ENCODE measurements around the gene TRIM17.
"Not testable (repeated sequence)": the region's sequence is repeated elsewhere in the genome, so short reads cannot be mapped to it uniquely, and the experiment has no call there.

The TRIM17 gene

DNA sequence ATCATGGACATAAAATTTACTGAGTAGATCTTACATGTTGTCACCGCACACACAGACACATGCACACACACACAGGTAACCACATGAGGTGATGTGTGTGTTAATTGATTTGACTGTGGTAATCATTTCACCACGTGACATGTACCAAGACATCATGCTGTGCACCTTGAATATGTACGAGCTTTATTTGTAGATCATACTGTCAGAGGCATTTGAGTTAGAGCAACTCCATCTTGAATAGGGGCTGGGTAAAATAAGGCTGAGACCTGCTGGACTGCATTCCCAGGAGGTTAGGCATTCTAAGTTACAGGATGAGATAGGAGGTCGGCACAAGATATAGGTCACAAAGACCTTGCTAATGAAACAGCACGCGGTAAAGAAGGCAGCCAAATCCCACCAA, 31.7 kb upstream of the TRIM17 start:
- DNase-seq = no peak

DNA sequence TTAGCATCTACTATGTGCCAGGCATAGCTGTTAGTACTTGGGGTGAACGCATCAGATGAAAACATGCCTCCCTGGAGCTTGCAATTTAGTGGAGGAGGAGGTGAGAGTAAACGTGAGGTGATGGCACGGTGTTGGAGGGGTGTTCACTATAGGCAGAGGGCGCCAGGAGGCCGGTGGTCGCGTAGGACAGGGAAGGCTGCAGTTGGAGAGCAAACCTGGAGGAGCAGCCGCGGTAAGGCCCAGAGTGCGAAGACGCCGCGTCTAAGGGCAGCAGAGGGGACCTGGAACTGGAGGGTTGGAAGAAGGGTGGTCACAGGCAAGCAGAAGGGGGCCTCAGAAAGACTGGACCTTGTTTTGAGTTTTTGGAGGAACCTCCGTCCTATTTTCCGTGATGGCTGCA, 30.2 kb upstream of the TRIM17 start:
- no peak for DNase-seq

DNA sequence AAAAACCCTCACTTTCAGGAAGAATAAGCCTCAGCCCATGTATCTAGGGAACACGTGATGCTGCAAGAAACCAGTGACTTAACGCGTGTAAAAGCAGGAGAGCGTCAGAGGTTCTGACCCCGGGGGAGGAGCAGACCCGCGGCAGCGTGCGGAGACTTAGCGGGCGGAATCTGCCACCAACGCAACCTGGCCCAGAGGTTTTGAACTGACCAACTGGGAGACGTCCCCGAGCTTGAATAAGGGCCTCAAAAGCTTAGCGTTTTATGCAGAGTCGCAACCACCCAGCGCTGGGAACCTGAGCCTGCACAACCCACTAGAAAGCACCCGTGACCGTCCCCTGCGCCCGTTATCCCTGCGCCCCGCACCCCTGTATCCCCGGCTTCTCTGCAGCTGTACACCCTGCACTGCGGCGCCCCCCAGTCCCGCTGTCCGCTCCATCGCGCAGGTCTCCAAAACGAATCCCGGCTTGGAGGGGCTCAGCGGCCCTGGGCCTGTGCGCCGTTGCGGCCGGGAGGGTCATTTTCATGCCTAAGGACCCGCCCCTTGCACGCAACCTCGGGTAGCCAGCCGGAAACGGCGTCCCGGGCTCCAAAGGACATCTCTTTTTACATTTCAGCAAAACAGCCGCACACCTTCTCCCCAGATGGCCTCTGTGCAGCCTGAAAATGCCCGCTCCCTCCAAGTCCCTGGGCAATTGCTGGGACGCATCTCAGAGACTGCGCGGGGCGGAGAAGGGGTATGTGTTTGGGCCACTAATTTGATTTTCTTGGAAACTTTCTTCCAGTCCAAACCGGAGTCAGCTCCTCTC, 29.4 kb upstream of the TRIM17 start:
- DNase-seq = no peak

DNA sequence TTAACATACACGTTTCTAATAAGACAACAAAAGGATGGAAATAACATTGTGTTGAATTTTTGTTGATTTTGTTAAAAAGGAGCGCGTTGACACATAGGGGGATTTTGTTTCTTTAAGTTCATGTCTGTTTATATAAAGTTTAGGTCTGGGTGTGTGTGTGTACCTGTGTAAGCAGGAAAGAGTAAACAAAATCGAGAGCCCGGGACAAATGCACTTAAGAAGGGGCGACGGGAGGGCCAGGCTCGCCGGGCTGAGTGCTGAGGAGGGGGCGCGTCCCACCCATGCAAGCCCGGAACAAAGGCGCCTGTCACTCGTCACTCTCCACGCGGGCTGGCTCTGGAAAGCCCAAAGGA, 28.8 kb upstream of the TRIM17 start:
- DNase-seq = no peak

DNA sequence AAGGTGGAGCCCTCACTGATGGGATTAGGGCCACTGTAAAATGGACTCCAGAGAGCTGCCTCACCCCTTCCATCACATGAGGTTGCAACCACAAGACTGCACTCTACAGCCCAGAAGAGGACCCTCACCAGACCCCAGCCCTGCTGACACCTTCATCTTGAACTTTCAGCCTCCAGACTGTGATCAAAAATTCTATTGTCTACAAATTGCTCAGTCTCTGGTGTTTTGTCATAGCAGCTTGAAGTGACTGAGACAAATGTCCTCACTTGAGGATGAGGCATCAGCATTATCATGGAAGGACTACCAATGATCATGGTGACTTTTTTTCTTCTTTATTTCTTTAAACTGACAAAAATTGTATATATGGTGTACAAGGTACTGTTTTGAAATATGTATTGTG, 26.7 kb upstream of the TRIM17 start:
- DNase-seq = no peak

DNA sequence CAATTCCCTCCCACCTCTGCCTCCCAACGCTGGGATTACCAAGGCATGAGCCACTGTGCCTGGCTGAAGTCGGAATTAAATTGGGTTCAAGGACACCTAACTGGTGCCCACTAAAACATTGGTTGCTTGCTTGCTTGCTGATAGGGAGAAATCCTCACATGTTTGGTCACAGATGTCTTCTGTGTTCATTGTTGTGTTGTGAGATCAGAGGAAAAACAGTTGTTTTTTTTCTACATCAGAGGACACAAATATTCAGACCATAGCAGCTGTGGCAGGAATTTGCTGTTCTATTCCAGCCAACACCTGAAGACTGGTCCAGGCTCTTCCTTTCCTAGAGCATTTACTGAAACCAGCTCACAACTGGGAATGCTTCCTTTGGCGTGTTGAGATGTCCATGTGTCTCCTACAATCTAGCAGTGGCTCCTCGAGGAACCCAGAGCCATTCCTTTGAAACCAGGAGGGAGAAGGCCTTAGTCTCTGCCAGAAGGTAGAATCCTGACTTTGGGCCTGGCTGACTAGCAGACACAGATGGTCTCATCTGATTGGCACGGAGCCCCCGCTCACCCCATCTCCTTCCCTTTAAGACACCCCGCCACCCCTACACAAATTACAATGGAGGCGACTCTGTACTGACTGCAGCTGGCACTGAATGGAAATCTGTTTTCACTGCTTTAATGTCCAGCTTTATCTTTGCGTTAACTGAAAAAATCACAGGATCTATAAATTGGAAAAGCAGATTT, 24.3 kb upstream of the TRIM17 start:
- DNase-seq = no peak

DNA sequence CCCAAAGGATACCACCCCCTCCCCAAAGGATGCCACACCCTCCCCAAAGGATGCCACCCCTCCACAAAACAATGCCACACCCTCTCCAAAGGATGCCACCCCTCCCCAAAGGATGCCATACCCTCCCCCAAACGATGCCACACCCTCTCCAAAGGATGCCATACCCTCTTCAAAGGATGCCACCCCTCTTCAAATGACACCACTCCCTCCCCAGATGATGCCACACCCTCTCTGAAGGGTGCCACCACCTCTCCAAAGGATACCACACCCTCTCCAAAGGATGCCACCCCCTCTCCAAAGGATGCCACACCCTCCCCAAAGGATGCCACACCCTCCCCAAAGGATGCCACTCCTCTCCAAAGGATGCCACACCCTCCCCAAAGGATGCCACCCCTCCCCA, 21.6 kb upstream of the TRIM17 start:
- DNase-seq = no peak

DNA sequence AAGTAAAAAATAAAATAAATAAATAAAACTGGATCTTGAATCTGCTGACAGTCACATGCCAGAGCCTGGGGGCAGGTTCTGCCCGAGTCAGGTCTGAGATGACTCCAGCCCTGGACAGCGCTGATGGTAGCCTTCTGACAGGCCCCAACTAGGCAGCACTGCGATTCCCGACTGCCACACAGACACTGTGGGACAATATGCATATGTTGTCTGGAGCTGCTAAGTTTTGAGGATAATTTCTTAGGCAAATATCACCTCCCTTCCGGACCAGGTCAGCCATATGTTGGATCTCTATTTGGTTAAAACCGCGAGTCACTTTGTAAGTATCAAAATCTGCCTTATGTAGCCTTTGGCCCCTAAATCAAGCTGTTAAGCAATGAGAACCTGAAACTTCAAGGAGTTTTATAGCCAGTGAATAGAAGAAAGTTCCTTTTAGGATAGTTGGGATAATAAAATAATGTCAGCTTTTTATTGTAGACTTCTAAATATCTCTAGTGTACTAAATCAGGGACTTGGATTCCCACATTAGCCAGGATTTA, 20.8 kb upstream of the TRIM17 start:
- no peak for DNase-seq

DNA sequence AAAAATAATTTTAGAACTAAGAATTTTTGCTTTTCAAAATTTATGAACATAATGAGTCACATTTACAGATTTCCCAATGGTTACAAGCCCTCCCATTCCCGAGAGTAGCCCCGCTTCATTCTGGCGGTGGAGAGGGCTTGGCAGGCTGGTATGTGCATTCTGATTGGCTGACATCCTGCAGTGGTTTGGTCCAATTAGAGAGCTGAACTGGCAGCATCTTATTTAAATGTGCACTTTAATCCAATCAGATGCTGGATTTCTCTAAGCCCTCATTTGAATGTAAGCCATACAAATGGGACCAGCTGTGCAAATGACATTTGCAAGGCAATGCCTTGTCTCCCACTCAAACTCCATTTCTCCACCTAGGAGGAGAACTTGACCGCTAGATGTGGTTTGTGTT, 18.0 kb upstream of the TRIM17 start:
- DNase-seq = no peak

DNA sequence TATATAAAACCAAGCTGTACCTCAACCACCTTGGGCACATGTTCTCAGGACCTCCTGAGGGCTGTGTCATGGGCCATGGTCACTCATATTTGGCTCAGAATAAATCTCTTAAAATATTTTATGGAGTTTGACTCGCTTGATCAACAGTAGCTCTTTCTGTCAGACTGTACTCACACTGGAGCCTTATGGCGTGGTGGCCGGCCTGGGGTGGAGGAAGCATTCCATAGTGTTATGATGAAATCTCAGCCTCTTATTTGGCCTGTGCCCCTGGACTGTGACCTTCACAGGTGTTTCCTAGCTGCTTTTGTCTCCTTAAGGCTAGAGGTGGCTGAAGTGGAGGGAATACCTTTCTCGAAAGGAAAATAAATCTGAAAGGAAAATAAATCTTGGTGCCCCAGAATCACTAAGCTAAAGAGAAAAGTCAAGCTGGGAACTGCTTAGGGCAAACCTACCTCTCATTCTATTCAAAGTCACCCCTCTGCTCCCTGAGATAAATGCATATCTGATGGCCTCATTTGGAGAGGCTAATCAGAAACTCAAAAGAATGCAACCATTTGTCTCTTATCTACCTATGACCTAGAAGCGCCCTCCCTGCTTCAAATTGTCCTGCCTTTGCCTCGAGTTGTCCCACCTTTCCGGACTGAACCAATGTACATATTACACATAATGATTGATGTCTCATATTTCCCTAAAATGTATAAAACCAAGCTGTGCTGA, 16.8 kb upstream of the TRIM17 start:
- DNase-seq = not testable (repeated sequence)

DNA sequence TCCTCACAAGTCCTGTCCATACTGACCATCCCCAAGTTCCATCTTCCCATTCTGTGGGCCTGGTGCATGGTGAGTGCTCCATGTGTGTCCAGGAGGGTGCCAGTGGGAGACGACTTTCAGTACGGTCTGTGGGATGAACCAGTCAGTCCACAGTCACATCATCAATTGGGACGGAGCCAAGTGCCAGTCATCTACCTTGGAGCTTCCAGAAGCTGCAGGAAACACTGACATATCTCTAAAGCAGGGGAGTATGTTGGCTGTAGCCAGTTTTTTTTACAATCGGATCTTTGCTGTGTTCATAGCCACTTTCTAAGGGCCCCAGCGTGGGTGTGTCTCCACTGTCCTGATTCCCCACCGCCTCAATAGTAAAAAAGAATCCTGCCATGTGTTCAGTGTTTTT, 13.6 kb upstream of the TRIM17 start:
- DNase-seq = no peak

DNA sequence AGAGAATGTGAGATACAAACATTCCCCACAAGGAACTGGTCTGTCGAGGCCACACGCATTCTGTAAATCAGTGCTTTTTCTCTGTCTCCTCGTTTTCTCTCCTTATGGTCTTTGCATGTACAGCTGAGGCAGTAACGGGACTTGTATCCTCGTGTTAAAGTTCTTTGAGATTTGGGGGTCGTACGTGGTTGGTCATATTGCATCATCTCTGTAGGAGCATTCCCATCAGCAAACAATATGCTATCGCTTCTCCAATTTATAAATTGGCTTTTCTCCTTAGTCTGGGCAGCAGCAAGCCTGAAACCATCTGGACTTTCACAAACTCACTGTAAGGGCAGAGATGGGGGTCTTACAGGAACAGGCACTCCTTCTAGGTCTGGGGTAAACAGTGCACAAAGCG, 13.0 kb upstream of the TRIM17 start:
- no peak for DNase-seq

DNA sequence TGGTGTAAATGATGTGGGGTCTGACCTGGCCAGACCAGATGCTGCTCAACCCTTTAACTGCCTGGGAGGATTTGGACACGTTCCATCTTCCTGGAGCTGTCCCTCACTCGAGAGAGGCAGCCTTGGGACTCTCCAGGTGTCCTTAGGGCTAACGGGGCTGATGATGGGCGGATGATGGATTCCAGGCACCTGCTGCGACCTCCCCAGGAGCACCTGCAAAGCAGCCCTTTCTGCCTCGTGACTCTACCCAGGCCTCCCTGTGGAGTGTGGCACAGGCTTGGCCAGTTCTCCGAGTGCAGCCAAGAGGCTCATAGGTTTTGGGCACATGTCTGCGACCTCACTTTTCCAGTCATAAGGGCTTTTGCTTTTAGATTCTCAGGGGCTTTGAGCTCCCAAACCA, 12.3 kb upstream of the TRIM17 start:
- no peak for DNase-seq

DNA sequence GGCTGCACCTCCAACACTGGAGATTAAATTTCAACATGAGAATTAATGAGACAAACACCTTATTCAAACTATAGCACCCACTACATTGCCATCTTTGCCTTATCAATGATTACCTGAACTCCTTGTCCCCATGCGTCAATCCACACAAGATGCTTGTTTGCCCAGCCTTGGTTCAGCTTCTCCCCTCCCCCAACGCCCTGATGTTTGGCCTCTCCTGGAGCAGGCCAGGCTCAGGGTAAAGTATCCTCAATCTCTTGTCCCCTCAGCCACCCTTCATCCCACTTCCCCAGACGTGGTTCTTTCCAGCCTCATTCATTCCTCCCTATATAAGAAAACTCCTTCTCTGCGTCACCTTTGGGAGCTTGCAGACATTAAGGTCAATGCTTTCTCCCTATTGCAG, 11.8 kb upstream of the TRIM17 start:
- DNase-seq = no peak

DNA sequence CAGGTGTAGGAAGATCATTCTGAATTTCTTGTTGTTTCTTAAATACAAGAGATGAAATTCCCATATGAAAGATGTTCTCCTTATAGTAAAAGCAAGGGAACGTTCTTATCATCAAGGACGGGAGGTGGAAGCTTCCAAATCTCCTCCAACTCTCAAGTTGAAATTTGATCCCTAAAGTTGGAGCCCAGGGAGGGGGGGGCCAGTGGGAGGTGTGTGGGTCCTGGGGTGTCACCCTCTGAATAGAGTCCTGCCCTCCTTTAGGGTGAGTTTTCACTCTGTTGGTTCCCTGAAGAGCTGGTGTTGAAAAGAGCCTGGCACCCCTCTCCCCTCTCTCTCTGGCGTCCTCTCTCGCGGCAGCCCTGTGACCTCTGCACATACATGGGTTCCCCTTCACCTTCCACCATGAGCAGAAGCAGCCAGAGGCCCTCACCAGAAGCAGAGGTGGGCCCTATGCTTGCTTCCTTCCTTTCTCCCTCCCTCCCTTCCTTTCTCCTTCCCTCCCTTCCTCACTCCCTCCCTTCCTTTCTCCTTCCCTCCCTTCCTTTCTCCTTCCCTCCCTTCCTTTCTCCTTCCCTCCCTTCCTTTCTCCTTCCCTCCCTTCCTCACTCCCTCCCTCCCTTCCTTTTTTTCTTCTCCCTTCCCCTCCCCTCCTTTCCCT, 10.0 kb upstream of the TRIM17 start:
- DNase-seq = no peak

DNA sequence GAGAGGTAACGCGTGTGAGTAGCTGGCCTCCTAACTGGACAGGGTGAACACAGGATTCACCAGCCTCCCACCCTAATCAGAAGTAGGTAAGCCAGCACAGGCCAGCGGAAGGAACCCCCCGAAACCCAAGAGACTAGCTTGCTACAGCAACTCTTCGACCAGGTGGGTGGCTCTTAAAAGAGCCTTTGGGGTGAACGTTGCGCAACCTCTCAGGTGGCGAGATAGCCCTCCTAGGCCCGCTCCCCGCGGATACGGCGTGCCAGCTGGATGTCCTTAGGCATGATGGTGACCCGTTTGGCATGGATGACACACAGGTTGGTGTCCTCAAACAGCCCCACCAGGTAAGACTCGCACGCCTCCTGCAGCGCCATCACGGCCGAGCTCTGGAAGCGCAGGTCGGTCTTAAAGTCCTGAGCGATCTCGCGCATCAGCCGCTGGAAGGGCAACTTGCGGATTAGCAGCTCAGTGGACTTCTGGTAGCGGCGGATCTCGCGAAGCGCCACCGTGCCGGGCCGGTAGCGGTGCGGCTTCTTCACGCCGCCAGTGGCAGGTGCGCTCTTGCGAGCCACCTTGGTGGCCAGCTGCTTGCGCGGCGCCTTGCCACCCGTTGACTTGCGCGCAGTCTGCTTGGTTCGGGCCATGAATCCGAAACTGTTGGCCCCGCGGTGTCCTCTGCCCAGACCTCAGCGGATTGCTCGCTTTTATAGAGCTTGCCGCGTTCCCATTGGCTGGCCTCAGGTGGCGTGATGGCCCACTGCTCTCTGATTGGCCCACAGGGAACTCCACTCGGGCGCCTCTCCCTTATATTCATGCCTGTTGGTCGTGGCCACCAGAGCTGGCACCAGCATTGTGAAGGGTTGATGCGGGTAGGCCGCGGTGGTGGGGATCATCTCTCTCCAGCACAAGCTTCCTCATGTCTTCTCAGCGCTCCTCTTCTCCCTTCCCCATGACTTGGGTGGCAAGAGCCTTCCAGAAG, 8.3 kb upstream of the TRIM17 start:
- no peak for DNase-seq

DNA sequence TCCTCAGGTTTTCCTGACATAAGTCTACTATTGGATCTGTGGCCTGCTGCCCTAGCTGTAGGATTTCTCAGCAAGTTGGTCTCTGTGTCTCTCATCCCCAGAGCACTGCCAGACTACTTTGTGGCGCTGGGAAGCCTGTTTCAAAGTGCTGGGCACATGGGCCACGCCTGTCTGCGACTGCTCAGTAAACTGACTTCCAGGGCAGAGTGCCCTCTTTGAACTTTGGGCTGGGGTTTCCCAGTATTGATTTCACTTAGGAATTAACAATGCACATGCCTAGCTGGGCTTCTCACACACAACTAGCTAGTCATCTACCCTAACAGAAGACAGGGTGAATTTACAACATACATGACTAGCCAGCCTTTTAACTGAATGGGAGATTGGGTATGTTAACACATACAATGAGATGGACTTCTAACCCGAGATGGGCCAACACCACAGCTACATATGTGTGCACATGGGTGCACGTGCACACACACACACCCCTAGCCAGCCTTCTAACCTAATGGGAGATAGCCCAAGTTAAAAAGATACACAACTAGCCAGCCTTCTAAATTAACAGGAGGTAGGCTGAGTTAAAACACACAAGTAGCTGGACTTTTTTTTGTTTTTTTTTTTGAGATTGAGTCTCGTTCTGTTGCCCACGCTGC, 6.9 kb upstream of the TRIM17 start:
- no peak for DNase-seq

DNA sequence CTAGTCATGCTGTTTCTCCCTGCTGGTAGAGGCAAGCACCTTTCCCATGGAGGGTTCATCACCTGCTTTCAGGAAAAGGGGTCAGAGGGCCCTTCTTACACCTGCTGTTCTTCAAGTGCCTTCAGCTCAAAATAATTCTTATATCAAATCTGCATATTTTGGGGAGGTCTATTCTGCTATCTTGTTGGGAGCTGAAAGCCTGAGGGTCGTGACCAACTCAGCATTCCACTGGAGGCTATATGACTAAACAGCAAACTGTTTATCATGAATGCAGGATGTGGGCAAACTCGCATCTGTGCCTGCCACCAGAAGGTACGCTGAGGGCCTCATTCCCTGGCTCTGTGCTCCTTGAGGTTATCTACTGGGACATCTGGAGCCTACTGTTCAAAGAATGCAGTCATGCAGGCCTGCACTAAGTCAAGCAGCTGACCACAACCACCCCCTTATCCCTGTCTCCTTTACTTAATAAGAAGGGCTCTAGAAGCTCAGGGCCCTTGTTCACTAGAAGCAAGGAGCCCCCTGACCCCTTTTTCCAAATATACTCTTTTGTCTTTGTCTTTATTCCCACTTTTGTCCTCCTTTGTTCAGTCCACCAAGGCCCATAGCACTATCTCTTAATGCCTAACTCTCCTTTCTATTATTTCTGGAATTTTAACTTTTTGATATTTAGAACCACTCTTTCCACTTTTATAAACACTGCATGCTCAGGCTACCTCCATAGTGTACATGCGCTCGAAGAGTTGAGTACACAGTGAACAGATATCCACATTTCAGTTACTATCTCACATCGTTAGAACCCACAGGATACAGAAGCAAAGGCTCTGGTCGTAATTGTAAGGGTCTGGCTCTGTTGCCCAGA, 4.5 kb upstream of the TRIM17 start:
- no peak for DNase-seq

DNA sequence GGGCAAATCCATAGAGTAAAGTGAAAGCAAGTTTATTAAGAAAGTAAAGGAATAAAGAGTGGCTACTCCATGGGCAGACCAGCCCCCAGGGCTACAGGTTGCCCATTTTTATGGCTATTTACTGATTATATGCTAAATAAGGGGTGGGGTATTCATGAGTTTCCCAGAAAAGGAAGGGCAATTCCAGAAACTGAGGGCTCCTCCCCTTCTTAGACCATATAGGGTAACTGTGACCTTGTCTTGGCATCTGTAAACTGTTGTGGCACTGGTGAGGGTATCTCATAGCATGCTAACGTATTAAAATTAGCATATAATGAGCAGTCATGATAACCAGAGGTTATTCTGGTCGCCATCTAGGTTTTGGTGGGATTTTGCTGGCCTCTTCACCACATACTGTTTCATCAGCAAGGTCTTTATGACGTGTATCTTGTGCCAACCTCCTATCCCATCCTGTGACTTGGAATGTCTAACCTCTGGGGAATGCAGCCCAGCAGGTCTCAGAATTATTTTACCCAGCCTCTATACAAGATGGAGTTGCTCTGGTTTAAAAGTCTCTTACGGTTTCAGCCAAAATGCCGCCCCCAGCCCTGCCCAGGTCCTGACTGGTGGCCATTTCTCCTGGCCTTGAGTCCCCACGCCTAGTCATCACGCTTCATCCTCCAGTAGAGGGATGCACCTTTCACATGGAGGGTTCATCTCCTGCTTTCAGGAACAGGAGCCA, 982 bp upstream of the TRIM17 start:
- no peak for DNase-seq

DNA sequence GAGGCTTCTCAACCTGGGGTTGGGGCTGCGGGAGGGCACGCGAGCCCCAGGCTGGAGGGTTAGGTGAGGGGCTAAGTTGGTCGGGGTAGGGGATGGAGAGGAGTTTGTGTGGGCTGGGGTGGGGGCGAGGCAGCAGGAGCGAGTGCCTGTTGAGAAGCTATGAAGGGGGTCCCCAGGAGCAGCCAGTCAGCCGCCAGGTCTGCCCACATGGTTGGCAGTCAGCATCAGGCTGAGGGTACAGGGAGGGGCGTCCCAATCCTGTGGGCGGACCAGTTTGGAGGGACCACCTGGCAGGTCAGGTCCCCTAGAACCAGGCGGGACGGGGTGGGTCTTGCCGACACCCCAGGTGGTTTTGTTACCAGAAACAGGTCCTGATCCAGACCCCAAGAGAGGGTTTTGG, 400 bp upstream of the TRIM17 start:
- no peak for DNase-seq

Measured in NCI-H1105 treated with DMSO at 0.1 percent for 48 hours (cell line).